SH-SY5Y (cell line): ENCODE measurements around the gene ARHGAP42.

ENCODE experiments used
- GATA2 ChIP-seq: IDR thresholded peaks from 2 replicates; pipeline ENCODE4 v1.6.1; 2011; ENCODE audit warnings: mild to moderate bottlenecking, low read depth, low read length
- GATA3 ChIP-seq: IDR thresholded peaks from 2 replicates; pipeline ENCODE4 v1.6.1; 2011; ENCODE audit warnings: low read depth, mild to moderate bottlenecking, low read length, moderate library complexity

GRCh38 chr11:100674212-100674611 lies 12.9 kb upstream of the ARHGAP42 start:
- TF ChIP-seq GATA2 (no peak), GATA3 (no peak)
